ENCODE results near the gene SNX2. TPM values are rescaled to one million over a fixed set of nuclear protein-coding genes. Genes with fewer than 3 reads are reported as not detected.

Gene SNX2
- total RNA-seq, 2 donors from 2014 or later: 14.8 to 34.0 TPM

DNA sequence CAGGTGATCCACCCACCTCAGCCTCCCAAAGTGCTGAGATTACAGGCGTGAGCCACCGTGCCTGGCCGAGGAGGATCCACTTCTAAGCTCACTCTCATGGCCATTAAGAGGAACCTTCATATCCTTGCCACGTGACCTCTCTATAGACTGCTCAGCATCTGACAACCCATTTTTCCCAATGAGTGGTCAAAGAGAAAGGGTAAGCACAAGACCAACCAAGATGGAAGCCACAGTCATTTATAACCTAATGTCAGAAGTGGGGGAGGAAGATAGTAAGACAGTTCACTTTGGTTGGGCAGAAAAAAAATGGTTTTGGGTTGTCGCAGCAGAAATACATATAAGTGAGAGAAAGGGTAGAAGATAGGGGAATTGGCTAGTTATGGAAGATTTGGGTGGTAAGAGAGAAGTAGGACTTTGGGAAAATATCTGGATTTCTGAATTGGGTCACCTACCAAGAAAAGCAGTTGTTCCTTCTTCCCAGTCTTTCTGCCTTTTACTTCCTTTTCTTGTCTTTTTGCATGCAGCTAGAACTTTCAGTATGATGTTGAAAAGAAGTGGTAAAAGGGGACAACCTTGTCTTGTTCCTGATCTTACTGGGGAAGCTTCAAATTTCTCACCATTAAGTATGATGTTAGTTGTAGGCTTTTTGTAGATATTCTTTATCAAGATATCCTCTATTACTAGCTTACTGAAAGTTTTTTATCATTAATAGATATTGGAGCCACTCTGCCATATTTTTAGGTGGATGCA is 15.6 kb downstream of the SNX2 start:
- no peak for TF ChIP-seq POLR2A (IDR thresholded peaks at IDR 0.05)
- TF ChIP-seq, protein P1, sequence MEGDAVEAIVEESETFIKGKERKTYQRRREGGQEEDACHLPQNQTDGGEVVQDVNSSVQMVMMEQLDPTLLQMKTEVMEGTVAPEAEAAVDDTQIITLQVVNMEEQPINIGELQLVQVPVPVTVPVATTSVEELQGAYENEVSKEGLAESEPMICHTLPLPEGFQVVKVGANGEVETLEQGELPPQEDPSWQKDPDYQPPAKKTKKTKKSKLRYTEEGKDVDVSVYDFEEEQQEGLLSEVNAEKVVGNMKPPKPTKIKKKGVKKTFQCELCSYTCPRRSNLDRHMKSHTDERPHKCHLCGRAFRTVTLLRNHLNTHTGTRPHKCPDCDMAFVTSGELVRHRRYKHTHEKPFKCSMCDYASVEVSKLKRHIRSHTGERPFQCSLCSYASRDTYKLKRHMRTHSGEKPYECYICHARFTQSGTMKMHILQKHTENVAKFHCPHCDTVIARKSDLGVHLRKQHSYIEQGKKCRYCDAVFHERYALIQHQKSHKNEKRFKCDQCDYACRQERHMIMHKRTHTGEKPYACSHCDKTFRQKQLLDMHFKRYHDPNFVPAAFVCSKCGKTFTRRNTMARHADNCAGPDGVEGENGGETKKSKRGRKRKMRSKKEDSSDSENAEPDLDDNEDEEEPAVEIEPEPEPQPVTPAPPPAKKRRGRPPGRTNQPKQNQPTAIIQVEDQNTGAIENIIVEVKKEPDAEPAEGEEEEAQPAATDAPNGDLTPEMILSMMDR (IDR thresholded peaks at IDR 0.05): no peak
- ATAC-seq: no peak
- Histone ChIP-seq H3K36me3 (replicated peaks in 1 of 2; ENCODE audit: insufficient read depth in 1 of 2, low read depth in 2 of 2) (no peaks in the 10 kb centered on the region), H3K27ac (no peak overlapping the region), H3K4me1 (no peaks in the 10 kb centered on the region), H3K27me3 (no peaks in the 10 kb centered on the region), H3K9me3 (no peaks in the 10 kb centered on the region), H3K4me3 (no peak overlapping the region)
- 97 to 98% methylated on average over 5 of the region's 5 CpGs for WGBS, 2 donors
- no peak for DNase-seq
- intact Hi-C loops (cut with DNase I): no loop called here

DNA sequence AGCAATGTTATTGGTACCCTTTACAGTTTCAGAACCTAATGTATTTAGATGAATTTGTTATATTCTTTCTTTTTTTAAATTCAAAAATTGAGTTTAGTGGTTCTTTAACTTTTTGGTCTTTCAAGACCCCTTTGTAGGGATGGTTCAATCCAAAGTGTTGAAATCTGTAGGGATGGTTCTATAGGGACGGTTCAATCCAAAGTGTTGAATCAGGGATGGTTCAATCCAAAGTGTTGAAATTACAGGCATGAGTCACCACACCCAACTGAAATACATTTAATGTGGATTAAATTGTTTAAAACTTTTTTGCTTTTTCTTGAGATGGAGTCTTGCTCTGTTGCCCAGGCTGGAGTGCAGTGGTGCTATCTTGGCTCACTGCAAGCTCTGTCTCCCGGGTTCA is 30.6 kb downstream of the SNX2 start:
- ATAC-seq: no peak
- TF ChIP-seq, protein P1 (IDR thresholded peaks at IDR 0.05): no peak
- no peak for TF ChIP-seq POLR2A (IDR thresholded peaks at IDR 0.05)
- no peaks in the 10 kb centered on the region for H3K27me3 ChIP-seq
- H3K9me3 ChIP-seq: no peaks in the 10 kb centered on the region
- H3K4me1 ChIP-seq: no peaks in the 10 kb centered on the region
- peaks cover 0 to 9% of the 10 kb centered on the region in 2 donors for H3K36me3 ChIP-seq (replicated peaks in 1 of 2; ENCODE audit: insufficient read depth in 1 of 2, low read depth in 2 of 2)
- intact Hi-C loops (cut with DNase I): no loop called here
- H3K27ac ChIP-seq: no peak overlapping the region
- no peak overlapping the region for H3K4me3 ChIP-seq
- no peak for DNase-seq
- WGBS, 2 donors: 92 to 94% methylated on average over 2 of the region's 2 CpGs

GRCh38 chr5:122810405-122810804 is 35.5 kb downstream of the SNX2 start:
- H3K4me3 ChIP-seq: no peak overlapping the region
- TF ChIP-seq, protein P1 (IDR thresholded peaks at IDR 0.05): no peak
- no peak for TF ChIP-seq POLR2A (IDR thresholded peaks at IDR 0.05)
- no peak for ATAC-seq
- no peak for DNase-seq
- WGBS, 2 donors: 81 to 93% methylated on average over 2 of the region's 2 CpGs
- H3K36me3 ChIP-seq (replicated peaks in 1 of 2; ENCODE audit: insufficient read depth in 1 of 2, low read depth in 2 of 2): peaks cover 0 to 4% of the 10 kb centered on the region in 2 donors
- intact Hi-C loops (cut with DNase I): no loop called here
- H3K27me3 ChIP-seq: no peaks in the 10 kb centered on the region
- no peaks in the 10 kb centered on the region for H3K4me1 ChIP-seq
- H3K27ac ChIP-seq: no peak overlapping the region
- H3K9me3 ChIP-seq: no peaks in the 10 kb centered on the region

GRCh38 chr5:122815218-122815767 is 40.4 kb downstream of the SNX2 start:
- intact Hi-C loops (cut with DNase I): no loop called here
- H3K9me3 ChIP-seq: no peaks in the 10 kb centered on the region
- TF ChIP-seq POLR2A (IDR thresholded peaks at IDR 0.05): no peak
- TF ChIP-seq, protein P1 (IDR thresholded peaks at IDR 0.05): no peak
- DNase-seq (no peak), ATAC-seq (no peak)
- H3K27me3 ChIP-seq: no peaks in the 10 kb centered on the region
- WGBS, 2 donors: 90 to 97% methylated on average over 3 of the region's 3 CpGs
- no peak overlapping the region for H3K27ac ChIP-seq
- no peaks in the 10 kb centered on the region for H3K4me1 ChIP-seq
- no peak overlapping the region for H3K4me3 ChIP-seq
- H3K36me3 ChIP-seq (replicated peaks in 1 of 2; ENCODE audit: insufficient read depth in 1 of 2, low read depth in 2 of 2): peaks cover 0 to 5% of the 10 kb centered on the region in 2 donors

GRCh38 chr5:122816756-122817155 is 41.9 kb downstream of the SNX2 start:
- H3K9me3 ChIP-seq: no peaks in the 10 kb centered on the region
- no peak overlapping the region for H3K4me3 ChIP-seq
- no peak overlapping the region for H3K27ac ChIP-seq
- intact Hi-C loops (cut with DNase I): no loop called here
- peaks cover 0 to 7% of the 10 kb centered on the region in 2 donors for H3K36me3 ChIP-seq (replicated peaks in 1 of 2; ENCODE audit: insufficient read depth in 1 of 2, low read depth in 2 of 2)
- TF ChIP-seq POLR2A (IDR thresholded peaks at IDR 0.05): no peak
- TF ChIP-seq, protein P1 (IDR thresholded peaks at IDR 0.05): no peak
- no peaks in the 10 kb centered on the region for H3K27me3 ChIP-seq
- no peaks in the 10 kb centered on the region for H3K4me1 ChIP-seq
- 81 to 88% methylated on average over 5 of the region's 5 CpGs for WGBS, 2 donors
- DNase-seq (no peak), ATAC-seq (no peak)
